Diencephalon (tissue), 1 donor: ENCODE measurements around the gene GNMT. TPM values are rescaled to one million over a fixed set of nuclear protein-coding genes. Genes with fewer than 3 reads are reported as not detected.

Source experiments
- total RNA-seq: library from RNA; depleted of rRNA; stranded (reverse); fragments of >200 nt; gene quantifications from one replicate; pipeline ENCODE4 v1.2.3, GENCODE V29; 2014

Gene GNMT
- total RNA-seq, result not detected

GRCh38 chr6:42960243-42961019 lies at the start of gene GNMT:
GNMT (plus strand) TSS chr6:42960754; CDS start chr6:42960768, 14 bp downstream.

GRCh38 chr6:42915732-42916131 lies 44.8 kb upstream of the GNMT start, which contains the start of gene PTCRA:
PTCRA (plus strand) TSS chr6:42916053; CDS start chr6:42916070, 17 bp downstream.

GRCh38 chr6:42928986-42929820 lies 31.4 kb upstream of the GNMT start, which contains the start of gene CNPY3:
CNPY3 (plus strand) TSS chr6:42929480; CDS start chr6:42929571, 91 bp downstream.

GRCh38 chr6:42978839-42979522 lies 18.4 kb downstream of the GNMT start, which contains the start of gene PEX6:
PEX6 (minus strand) TSS chr6:42979181; CDS start chr6:42979150, 31 bp downstream.

GRCh38 chr6:42984001-42984923 lies 23.7 kb downstream of the GNMT start, which contains the start of gene PPP2R5D:
PPP2R5D (plus strand) TSS chr6:42984570; CDS start chr6:42984678, 108 bp downstream.

Other genes with a start within 250 kb of the GNMT start
- gene PRPH2, start 238.2 kb upstream of the GNMT start, total RNA-seq, result 11.5 TPM
- 45.9 TPM for gene TBCC, start 214.7 kb upstream of the GNMT start, total RNA-seq
- 19.4 TPM for gene BICRAL, start 178.7 kb upstream of the GNMT start, total RNA-seq
- 127 TPM for gene RPL7L1, start 81.1 kb upstream of the GNMT start, total RNA-seq
- gene PTCRA, start 44.7 kb upstream of the GNMT start, total RNA-seq, result not detected
- 26.3 TPM for gene CNPY3, start 31.3 kb upstream of the GNMT start, total RNA-seq
- gene PEX6, start 18.4 kb downstream of the GNMT start, total RNA-seq, result 19.8 TPM
- gene PPP2R5D, start 23.8 kb downstream of the GNMT start, total RNA-seq, result 61.1 TPM
- gene MEA1, start 53.2 kb downstream of the GNMT start, total RNA-seq, result 37.6 TPM
- gene KLHDC3, start 53.5 kb downstream of the GNMT start, total RNA-seq, result 118 TPM
- 56.5 TPM for gene RRP36, start 60.9 kb downstream of the GNMT start, total RNA-seq
- gene CUL7, start 93.1 kb downstream of the GNMT start, total RNA-seq, result 17.3 TPM
- gene MRPL2, start 98.7 kb downstream of the GNMT start, total RNA-seq, result 13.6 TPM
- 24.9 TPM for gene KLC4, start 98.9 kb downstream of the GNMT start, total RNA-seq
- 34.8 TPM for gene PTK7, start 115.6 kb downstream of the GNMT start, total RNA-seq
- 11.3 TPM for gene SRF, start 210.5 kb downstream of the GNMT start, total RNA-seq
- 34.1 TPM for gene CUL9, start 221.4 kb downstream of the GNMT start, total RNA-seq